Aorta (tissue), 5 donors: Measurements from ENCODE around the gene ZMAT5. TPM values are rescaled to one million over a fixed set of nuclear protein-coding genes. Genes with fewer than 3 reads are reported as not detected.

ENCODE experiments used
- ATAC-seq: fragments of 200-7000 bp; cut with Tn5 transposase; one replicate; pipeline ENCODE4 v1.9.1; 2022; ENCODE audit warnings: moderate library complexity; ENCODE audit not compliant: low FRiP score
- DNase-seq, 2 donors: peaks; one replicate each; pipeline ENCODE4 v3.0.0-alpha.2; 2020
- H3K27ac ChIP-seq, 2 donors: one replicate each; pipeline ENCODE4 v1.5.1; 2013; ENCODE audit warnings: low read length in 2 of 2, mild to moderate bottlenecking in 2 of 2, moderate library complexity in 2 of 2, control low read depth in 1 of 2, inconsistent platforms in 1 of 2, low read depth in 1 of 2
- H3K27me3 ChIP-seq, 2 donors: one replicate each; pipeline ENCODE4 v1.6.1; 2013; ENCODE audit warnings: control low read depth in 1 of 2, low read length in 1 of 2, mild to moderate bottlenecking in 1 of 2, moderate library complexity in 1 of 2; ENCODE audit not compliant: insufficient read depth in 2 of 2, control insufficient read depth in 1 of 2
- H3K36me3 ChIP-seq, 2 donors: one replicate each; pipeline ENCODE4 v1.6.1; 2013; ENCODE audit warnings: control low read depth in 1 of 2, low read length in 1 of 2, mild to moderate bottlenecking in 1 of 2; ENCODE audit not compliant: insufficient read depth in 2 of 2, control insufficient read depth in 1 of 2
- H3K4me1 ChIP-seq, 2 donors: one replicate each; pipeline ENCODE4 v1.6.1; 2013; ENCODE audit warnings: low read length in 2 of 2, control low read depth in 1 of 2, mild to moderate bottlenecking in 1 of 2, moderate library complexity in 1 of 2; ENCODE audit not compliant: insufficient read depth in 2 of 2, control insufficient read depth in 1 of 2
- H3K4me3 ChIP-seq, 2 donors: one replicate each; pipeline ENCODE4 v1.5.1; 2013; ENCODE audit warnings: low read length in 2 of 2, control low read depth in 1 of 2, mild to moderate bottlenecking in 1 of 2
- H3K9me3 ChIP-seq: one replicate; pipeline ENCODE4 v1.6.1; 2013; ENCODE audit warnings: mild to moderate bottlenecking, low read length; ENCODE audit not compliant: control insufficient read depth
- WGBS, 2 donors: extraction: QIAGEN DNeasy Blood & Tissue Kit; methylation state at CpG; one replicate each; pipeline ENCODE4 v1.1.7; 2013; 5-methylcytosine and 5-hydroxymethylcytosine counted together
- intact Hi-C, 2 donors: fragments of 100-400 bp; cut with DNase I; formaldehyde crosslinking; loops; one replicate each; pipeline versions ENCODE4 v1.14.2 to v1.15.0; 2022
- polyA plus RNA-seq, 2 donors: library from polyadenylated mRNA; stranded (reverse); fragments of 200-250 nt; gene quantifications; one replicate each; pipeline ENCODE4 v1.2.3, GENCODE V29; 2013
- total RNA-seq, 2 donors: library from RNA; stranded (reverse); fragmentation: NEBNext Ultra II Directional; extraction: Animal tissue kit (Norgen Biotek cat#: 25700); gene quantifications; one replicate each; pipeline ENCODE4 v1.2.1, GENCODE V29; 2021
- donor health status: healthy with polysubstance abuse.
- donor health status: Bipolar disorder and iron deficiency.
- donor health status: DM: no; HTN: no; CAD: no.
- donor health status: DM: no; HTN: no; CAD: no.
- donor health status: DM: yes; HTN: yes; CAD: no.

ZMAT5 gene
- total and polyA plus RNA-seq, 4 donors = 11.3 to 29.0 (median 19.2) TPM

GRCh38 chr22:29723766-29724165 is 43.0 kb downstream of the ZMAT5 start:
- Histone ChIP-seq H3K9me3 (no peaks in the 10 kb centered on the region), H3K4me1 (no peaks in the 10 kb centered on the region), H3K36me3 (no peaks in the 10 kb centered on the region), H3K27me3 (no peaks in the 10 kb centered on the region), H3K4me3 (no peak overlapping the region), H3K27ac (no peak overlapping the region)
- ATAC-seq = no peak
- intact Hi-C loops = no loop called here
- DNase-seq = no peak
- WGBS, 2 donors = 92 to 93% methylated on average over 10 of the region's 10 CpGs

- 66 to 71% methylated on average over 16 of the region's 16 CpGs for WGBS, 2 donors
- no peaks in the 10 kb centered on the region for H3K36me3 ChIP-seq
Observed at GRCh38 chr22:29722587-29722986, 44.2 kb downstream of the ZMAT5 start.

GRCh38 chr22:29722151-29722550 is 44.7 kb downstream of the ZMAT5 start:
- no peak overlapping the region for H3K4me3 ChIP-seq
- no peaks in the 10 kb centered on the region for H3K36me3 ChIP-seq
- DNase-seq = no peak

More at GRCh38 chr22:29722587-29722986, 44.2 kb downstream of the ZMAT5 start:
- intact Hi-C loops = no loop called here
- H3K27me3 ChIP-seq = no peaks in the 10 kb centered on the region
- H3K4me3 ChIP-seq = no peak overlapping the region
- no peaks in the 10 kb centered on the region for H3K9me3 ChIP-seq
- no peaks in the 10 kb centered on the region for H3K4me1 ChIP-seq
- no peak overlapping the region for H3K27ac ChIP-seq
- no peak for ATAC-seq
- DNase-seq = no peak

GRCh38 chr22:29720811-29721323 is 45.9 kb downstream of the ZMAT5 start:
- Histone ChIP-seq H3K9me3 (no peaks in the 10 kb centered on the region), H3K27ac (no peak overlapping the region), H3K4me1 (no peaks in the 10 kb centered on the region), H3K4me3 (no peak overlapping the region), H3K36me3 (no peaks in the 10 kb centered on the region), H3K27me3 (no peaks in the 10 kb centered on the region)
- ATAC-seq = no peak
- no peak for DNase-seq
- intact Hi-C loops = no loop called here
- 4% methylated on average over 50 to 53 of the region's 53 CpGs for WGBS, 2 donors

More at GRCh38 chr22:29722151-29722550, 44.7 kb downstream of the ZMAT5 start:
- Histone ChIP-seq H3K9me3 (no peaks in the 10 kb centered on the region), H3K27me3 (no peaks in the 10 kb centered on the region), H3K4me1 (no peaks in the 10 kb centered on the region), H3K27ac (no peak overlapping the region)
- no peak for ATAC-seq
- intact Hi-C loops = no loop called here
- WGBS, 2 donors = 66 to 74% methylated on average over 7 of the region's 7 CpGs

- intact Hi-C loops = no loop called here
- Histone ChIP-seq H3K4me1 (no peaks in the 10 kb centered on the region), H3K4me3 (no peak within 1 kb of the TSS), H3K36me3 (no peaks in the 10 kb centered on the region), H3K27me3 (no peaks in the 10 kb centered on the region), H3K9me3 (no peaks in the 10 kb centered on the region), H3K27ac (no peak within 1 kb of the TSS)
- WGBS, 2 donors = 1% methylated on average over 44 to 115 of the region's 115 CpGs
- ATAC-seq = no peak
- DNase-seq = no peak
Observed at GRCh38 chr22:29719899-29720645, 46.7 kb downstream of the ZMAT5 start, which contains the start of gene CABP7. Gene CABP7 (plus strand): TSS chr22:29720003. CDS start chr22:29720425, 422 bp downstream.

GRCh38 chr22:29718949-29719898 is 47.6 kb downstream of the ZMAT5 start:
- intact Hi-C loops = no loop called here
- no peaks in the 10 kb centered on the region for H3K4me1 ChIP-seq
- DNase-seq (no peak), ATAC-seq (no peak)
- H3K36me3 ChIP-seq = no peaks in the 10 kb centered on the region
- H3K9me3 ChIP-seq = no peaks in the 10 kb centered on the region
- no peak overlapping the region for H3K27ac ChIP-seq
- H3K27me3 ChIP-seq = no peaks in the 10 kb centered on the region
- 40 to 49% methylated on average over 20 to 24 of the region's 24 CpGs for whole genome bisulfite sequencing, 2 donors
- no peak overlapping the region for H3K4me3 ChIP-seq

- intact Hi-C loops = no loop called here
- H3K27me3 ChIP-seq = no peaks in the 10 kb centered on the region
Observed at GRCh38 chr22:29717789-29718188, 49.0 kb downstream of the ZMAT5 start.

GRCh38 chr22:29716814-29717545 is 49.8 kb downstream of the ZMAT5 start:
- no peaks in the 10 kb centered on the region for H3K36me3 ChIP-seq
- 65% methylated on average over 16 of the region's 16 CpGs for WGBS, 2 donors
- intact Hi-C loops = no loop called here
- ATAC-seq = no peak
- no peak overlapping the region for H3K27ac ChIP-seq
- no peaks in the 10 kb centered on the region for H3K4me1 ChIP-seq
- DNase-seq = peak in 1 of 2 donors; percentile 63
- H3K4me3 ChIP-seq = no peak overlapping the region
- no peaks in the 10 kb centered on the region for H3K9me3 ChIP-seq
- H3K27me3 ChIP-seq = no peaks in the 10 kb centered on the region

More at GRCh38 chr22:29717789-29718188, 49.0 kb downstream of the ZMAT5 start:
- Histone ChIP-seq H3K36me3 (no peaks in the 10 kb centered on the region), H3K9me3 (no peaks in the 10 kb centered on the region), H3K4me3 (no peak overlapping the region), H3K27ac (no peak overlapping the region), H3K4me1 (no peaks in the 10 kb centered on the region)
- ATAC-seq (no peak), DNase-seq (no peak)
- WGBS, 2 donors = 90 to 91% methylated on average over 11 of the region's 11 CpGs
